ENCODE measurements around the gene ITGB2. TPM values are rescaled to one million over a fixed set of nuclear protein-coding genes. Genes with fewer than 3 reads are reported as not detected.
"Not testable (repeated sequence)": the region's sequence is repeated elsewhere in the genome, so short reads cannot be mapped to it uniquely, and the experiment has no call there.

The ITGB2 gene
- polyA plus RNA-seq, 4 donors: 9.4 to 15.0 (median 12.1) TPM

- DNase-seq (ENCODE audit: low read depth in 4 of 4, low spot score in 3 of 4): no peak
Observed at GRCh38 chr21:44889625-44890337, 30.9 kb downstream of the ITGB2 start.

DNA sequence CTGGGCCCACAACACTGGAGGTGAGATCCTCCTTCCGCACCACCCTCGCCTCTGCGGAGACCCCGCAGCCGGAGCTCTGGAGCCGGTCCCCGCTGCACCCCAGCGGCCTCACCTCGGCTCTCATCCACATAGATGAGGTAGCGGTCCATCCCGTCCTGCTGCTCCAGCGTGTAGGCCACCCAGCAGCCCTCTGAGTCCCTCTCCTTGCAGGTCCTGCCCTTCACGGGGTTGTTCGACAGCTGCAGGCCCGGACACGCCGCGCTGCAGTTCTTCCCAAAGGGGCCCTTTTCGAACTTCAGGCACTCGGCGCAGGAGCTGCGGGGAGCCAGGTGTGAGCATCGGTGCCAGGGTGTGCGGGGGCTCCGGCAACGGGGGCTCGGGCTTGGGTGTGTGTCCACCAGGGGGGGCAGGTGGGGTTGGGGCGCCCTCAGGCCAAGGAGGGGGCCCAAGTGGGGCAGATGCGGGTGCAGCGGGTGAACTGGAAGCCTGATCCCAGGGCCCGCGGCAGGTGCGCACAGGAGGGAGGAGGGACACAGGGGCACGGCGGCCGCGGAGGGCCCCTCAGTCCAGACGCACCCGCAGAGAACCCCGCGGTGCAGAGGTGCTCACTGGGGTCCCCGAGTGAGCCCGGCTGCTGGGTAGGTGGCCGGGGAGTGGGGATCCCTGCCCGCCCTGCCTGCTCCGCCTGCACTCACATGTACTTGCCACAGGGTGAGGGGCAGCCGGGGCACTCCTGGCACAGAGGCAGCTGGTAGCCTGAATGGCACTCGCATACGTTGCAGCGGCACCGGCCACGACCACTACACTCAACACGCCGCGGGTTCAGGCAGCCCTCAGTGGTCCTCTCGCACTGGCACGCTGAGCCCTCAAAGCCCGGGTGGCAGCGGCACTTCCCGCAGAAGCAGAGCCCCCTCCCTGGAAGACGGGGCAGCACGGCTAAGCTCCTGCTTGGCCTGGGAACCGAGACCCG, 31.8 kb downstream of the ITGB2 start:
- no peak for DNase-seq (ENCODE audit: low read depth in 4 of 4, low spot score in 3 of 4)

DNA sequence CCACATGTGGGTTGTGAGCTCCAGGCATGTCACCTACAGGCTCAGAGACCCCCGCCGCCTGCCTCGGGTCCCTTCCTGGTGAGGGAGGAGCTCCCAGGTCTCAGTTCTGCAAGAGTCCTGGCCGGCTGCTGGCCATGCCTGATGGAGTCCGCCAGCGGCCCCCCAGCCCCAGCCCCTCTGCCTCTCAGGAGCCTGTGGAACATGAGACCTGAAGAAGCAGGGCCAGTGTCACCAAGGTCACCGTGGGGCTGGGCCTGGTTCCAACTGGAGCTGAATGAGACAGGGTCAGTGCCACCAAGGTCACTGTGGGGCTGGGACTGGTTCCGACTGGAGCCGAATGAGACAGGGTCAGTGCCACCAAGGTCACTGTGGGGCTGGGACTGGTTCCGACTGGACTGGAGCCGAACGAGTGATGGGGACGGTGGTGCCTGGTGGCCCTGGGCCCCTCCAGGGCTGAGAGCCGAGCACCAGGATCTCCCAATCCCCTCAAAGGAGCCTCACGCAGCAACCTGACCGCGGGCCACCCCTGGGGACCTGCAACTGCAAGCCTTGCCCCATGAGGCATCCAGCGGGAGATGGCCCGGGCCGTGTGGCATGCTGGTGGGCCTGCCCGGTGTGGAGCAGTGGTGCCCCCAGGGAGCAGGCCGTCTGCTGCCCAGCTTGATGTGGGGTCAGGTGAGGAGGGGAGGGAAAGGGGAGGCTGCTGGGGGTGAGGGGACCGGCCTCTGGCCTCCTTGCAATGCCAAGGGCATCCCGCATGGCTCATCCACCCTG, 32.7 kb downstream of the ITGB2 start:
- no peak for DNase-seq (ENCODE audit: low read depth in 4 of 4, low spot score in 3 of 4)

GRCh38 chr21:44887126-44887806, 33.4 kb downstream of the ITGB2 start:
- DNase-seq (ENCODE audit: low read depth in 4 of 4, low spot score in 3 of 4): no peak

GRCh38 chr21:44886113-44887075, 34.3 kb downstream of the ITGB2 start:
- DNase-seq (ENCODE audit: low read depth in 4 of 4, low spot score in 3 of 4): no peak

GRCh38 chr21:44885615-44886014, 35.1 kb downstream of the ITGB2 start:
- DNase-seq (ENCODE audit: low read depth in 4 of 4, low spot score in 3 of 4): no peak

DNA sequence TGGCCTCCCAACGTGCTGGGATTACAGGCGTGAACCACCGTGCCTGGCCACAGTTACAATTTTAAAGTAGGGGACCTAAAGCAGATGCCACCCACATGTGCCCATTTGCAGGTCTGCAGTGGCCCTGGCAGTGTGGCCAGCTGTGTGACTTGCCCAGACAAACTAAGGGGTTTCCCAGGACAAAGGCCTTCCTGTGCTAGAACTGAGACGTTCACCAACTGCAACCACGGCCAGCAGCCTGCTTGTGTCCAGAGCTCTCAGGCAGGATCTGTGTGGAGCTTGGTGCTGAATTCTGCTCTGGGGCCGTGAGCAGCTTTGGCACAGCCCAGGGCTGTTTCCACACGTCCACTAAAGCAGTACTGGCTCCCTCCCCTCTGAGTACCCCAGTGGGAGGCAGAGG, 36.6 kb downstream of the ITGB2 start:
- no peak for DNase-seq (ENCODE audit: low read depth in 4 of 4, low spot score in 3 of 4)

- no peak for DNase-seq (ENCODE audit: low read depth in 4 of 4, low spot score in 3 of 4)
Observed at GRCh38 chr21:44883250-44883649, 37.4 kb downstream of the ITGB2 start.

GRCh38 chr21:44881198-44881872, 39.4 kb downstream of the ITGB2 start:
- DNase-seq (ENCODE audit: low read depth in 4 of 4, low spot score in 3 of 4): no peak

DNA sequence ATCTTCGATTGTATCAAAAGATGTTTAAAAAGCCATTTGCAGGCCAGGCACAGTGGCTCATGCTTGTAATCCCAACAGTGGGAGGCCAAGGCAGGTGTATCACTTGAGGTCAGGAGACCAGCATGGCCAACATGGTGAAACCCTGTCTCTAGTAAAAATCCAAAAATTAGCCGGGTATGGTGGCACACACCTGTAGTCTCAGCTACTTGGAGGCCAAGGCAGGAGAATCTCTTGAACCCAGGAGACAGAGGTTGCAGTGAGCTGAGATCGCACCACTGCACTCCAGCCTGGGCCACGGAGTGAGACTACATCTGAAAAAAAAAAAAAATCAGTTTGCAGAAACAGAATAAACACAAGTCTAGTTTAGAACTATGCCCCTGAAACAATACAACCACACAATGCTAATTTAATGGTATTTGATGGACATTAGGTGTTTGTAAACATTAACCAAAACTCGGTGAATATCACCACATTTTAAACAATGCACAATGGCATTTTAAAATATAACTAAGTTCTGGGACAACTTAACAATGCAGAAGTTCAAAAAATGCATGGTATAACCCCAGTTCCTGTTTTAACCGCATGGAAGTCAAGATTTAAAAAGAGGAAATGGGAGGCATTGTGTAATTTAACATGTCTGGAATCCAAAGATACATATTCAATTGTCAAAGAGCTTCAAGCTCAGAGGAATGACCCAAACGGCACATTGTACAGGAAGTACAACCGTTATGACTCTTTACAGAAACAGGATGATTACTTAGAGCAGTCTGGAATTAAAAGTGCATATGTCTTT, 40.1 kb downstream of the ITGB2 start:
- DNase-seq (ENCODE audit: low read depth in 4 of 4, low spot score in 3 of 4): no peak

- not testable (repeated sequence) for DNase-seq (ENCODE audit: low read depth in 4 of 4, low spot score in 3 of 4)
Observed at GRCh38 chr21:44879238-44879637, 41.5 kb downstream of the ITGB2 start.

DNA sequence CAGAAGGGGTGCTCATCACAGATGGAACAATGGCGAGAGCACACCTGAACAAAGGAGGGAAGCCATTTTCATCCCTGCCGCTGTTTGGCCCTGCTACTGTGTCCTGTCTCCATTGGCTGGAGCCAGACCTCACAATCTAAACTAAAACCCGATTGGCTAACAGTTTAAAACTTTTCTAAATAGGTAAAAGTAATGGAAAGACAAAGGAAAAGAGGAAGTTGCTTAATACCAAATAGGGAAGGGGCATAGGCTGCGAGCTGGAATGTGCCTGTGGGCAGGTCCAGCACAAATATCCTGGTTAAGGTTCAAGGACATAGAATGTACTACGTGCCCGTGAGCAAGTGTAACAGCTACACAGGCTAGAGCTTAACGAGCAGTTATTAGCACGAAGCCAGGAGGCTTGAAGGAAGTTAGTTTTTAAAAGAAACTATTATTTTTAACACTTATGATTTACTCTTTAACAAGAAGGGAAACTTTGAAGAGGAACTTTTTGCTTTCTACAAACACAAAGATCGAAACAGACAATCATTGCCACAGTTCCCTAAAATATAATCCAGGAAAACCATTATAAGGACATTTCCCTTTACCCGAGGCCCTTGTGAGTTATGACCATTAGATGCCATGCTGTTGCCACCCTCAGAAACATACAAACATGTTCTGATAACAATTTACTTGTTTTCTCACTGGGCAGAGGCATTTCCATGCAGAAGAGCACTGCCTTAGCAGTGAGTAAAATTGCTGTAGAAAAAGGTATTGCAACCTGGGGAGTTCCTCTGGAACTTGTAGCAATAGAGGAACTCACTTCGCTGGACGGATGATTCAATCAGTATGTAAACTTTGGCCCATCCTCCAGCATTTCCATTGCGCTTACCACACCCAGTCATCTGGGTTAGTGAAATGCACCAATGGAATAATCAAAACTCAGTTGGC, 42.4 kb downstream of the ITGB2 start:
- no peak for DNase-seq (ENCODE audit: low read depth in 4 of 4, low spot score in 3 of 4)

GRCh38 chr21:44876849-44877575, 43.7 kb downstream of the ITGB2 start:
- no peak for DNase-seq (ENCODE audit: low read depth in 4 of 4, low spot score in 3 of 4)

DNA sequence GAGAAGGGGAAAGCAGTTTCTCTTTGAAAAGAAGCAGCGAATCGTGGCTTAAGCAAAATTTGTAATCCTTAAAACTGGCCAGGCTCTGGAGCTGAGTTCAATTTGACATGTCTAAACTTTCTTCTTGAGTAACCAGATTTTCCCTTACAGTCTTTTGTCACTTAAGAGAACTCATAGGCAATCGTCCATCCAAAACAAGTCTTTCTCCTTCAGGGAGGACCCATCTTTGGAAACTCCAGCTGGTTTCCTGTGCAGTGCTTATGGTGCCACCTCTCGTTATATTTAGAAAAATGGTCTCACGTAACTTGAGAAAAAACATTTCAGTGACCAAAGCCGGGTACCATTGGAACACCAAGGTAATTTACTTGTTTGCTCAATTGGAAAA, 45.4 kb downstream of the ITGB2 start:
- DNase-seq (ENCODE audit: low read depth in 4 of 4, low spot score in 3 of 4): no peak

- no peak for DNase-seq (ENCODE audit: low read depth in 4 of 4, low spot score in 3 of 4)
Observed at GRCh38 chr21:44874497-44875315, 46.0 kb downstream of the ITGB2 start.

DNA sequence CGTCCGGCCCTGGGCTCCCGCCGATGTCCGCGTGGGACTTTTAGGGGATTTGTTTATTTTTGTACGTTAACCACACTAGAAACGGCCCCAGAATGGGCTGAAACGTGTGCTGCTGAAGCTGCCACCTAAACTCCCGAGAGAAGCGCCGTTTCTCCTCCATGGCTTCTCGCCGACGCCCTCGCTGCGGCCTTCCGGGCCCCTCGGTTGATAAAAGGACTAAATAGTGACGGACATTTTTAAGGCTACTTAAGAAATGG, 46.5 kb downstream of the ITGB2 start:
- DNase-seq (ENCODE audit: low read depth in 4 of 4, low spot score in 3 of 4): no peak

Data from right renal pelvis (tissue), 4 donors.